ENCODE results near the gene ADGRV1. TPM values are rescaled to one million over a fixed set of nuclear protein-coding genes. Genes with fewer than 3 reads are reported as not detected.
"Not testable (repeated sequence)": the region's sequence is repeated elsewhere in the genome, so short reads cannot be mapped to it uniquely, and the experiment has no call there.

The ADGRV1 gene
- total RNA-seq, 2 donors from 2014 or later, result 16.4 to 20.9 TPM

DNA sequence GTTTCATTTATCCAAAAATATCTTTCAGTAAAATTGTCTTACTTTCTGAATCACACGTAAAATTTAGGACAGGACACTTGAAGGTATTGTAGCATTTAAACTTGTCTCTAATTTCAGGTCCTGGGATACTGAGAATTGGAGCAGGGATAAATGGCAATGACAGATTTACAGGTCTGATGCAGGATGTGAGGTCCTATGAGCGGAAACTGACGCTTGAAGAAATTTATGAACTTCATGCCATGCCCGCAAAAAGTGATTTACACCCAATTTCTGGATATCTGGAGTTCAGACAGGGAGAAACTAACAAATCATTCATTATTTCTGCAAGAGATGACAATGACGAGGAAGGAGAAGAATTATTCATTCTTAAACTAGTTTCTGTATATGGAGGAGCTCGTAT lies 99.2 kb downstream of the ADGRV1 start:
- no peak for DNase-seq (ENCODE audit: low spot score)
- Histone ChIP-seq H3K4me1 (replicated peaks) (no peaks in the 10 kb centered on the region), H3K36me3 (no peaks in the 10 kb centered on the region), H3K4me3 (no peak overlapping the region), H3K9me3 (no peaks in the 10 kb centered on the region), H3K27ac (no peak overlapping the region), H3K27me3 (replicated peaks; ENCODE audit: insufficient read depth) (no peaks in the 10 kb centered on the region)
- intact Hi-C loops (cut with DNase I), result no loop called here
- TF ChIP-seq POLR2AphosphoS5 (IDR thresholded peaks at IDR 0.05) (no peak), POLR2A (IDR thresholded peaks at IDR 0.05) (no peak)
- TF ChIP-seq, protein P1, sequence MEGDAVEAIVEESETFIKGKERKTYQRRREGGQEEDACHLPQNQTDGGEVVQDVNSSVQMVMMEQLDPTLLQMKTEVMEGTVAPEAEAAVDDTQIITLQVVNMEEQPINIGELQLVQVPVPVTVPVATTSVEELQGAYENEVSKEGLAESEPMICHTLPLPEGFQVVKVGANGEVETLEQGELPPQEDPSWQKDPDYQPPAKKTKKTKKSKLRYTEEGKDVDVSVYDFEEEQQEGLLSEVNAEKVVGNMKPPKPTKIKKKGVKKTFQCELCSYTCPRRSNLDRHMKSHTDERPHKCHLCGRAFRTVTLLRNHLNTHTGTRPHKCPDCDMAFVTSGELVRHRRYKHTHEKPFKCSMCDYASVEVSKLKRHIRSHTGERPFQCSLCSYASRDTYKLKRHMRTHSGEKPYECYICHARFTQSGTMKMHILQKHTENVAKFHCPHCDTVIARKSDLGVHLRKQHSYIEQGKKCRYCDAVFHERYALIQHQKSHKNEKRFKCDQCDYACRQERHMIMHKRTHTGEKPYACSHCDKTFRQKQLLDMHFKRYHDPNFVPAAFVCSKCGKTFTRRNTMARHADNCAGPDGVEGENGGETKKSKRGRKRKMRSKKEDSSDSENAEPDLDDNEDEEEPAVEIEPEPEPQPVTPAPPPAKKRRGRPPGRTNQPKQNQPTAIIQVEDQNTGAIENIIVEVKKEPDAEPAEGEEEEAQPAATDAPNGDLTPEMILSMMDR (IDR thresholded peaks at IDR 0.05), result no peak
- 79% methylated on average over 6 of the region's 6 CpGs for WGBS

DNA sequence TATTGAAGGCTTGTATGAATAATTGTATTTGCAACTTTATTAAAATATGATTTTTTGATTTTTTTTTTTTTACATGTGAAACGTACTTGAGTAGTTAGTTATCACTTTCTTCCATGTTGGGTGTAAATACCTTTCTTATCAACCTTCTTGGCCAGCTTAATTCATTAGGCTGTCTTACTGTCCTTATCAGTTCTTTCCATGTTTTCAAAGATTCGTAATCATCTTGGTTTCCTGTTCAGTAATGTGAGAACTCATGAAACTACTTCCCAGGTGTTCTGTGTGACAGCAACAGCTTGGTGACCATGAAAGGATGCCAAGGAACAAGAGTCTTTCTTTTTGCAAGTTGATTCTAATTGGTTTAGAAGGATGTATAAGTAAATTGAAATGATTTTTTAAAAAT lies 100.0 kb downstream of the ADGRV1 start:
- H3K4me1 ChIP-seq (replicated peaks), result no peaks in the 10 kb centered on the region
- no peaks in the 10 kb centered on the region for H3K27me3 ChIP-seq (replicated peaks; ENCODE audit: insufficient read depth)
- H3K27ac ChIP-seq, result no peak overlapping the region
- 61% methylated on average over 2 of the region's 2 CpGs for WGBS
- intact Hi-C loops (cut with DNase I), result no loop called here
- DNase-seq (ENCODE audit: low spot score), result no peak
- H3K9me3 ChIP-seq, result no peaks in the 10 kb centered on the region
- TF ChIP-seq POLR2AphosphoS5 (IDR thresholded peaks at IDR 0.05) (no peak), POLR2A (IDR thresholded peaks at IDR 0.05) (no peak)
- TF ChIP-seq, protein P1 (IDR thresholded peaks at IDR 0.05), result no peak
- H3K4me3 ChIP-seq, result no peak overlapping the region
- H3K36me3 ChIP-seq, result no peaks in the 10 kb centered on the region

- H3K27me3 ChIP-seq (replicated peaks; ENCODE audit: insufficient read depth); H3K36me3 ChIP-seq; H3K4me1 ChIP-seq (replicated peaks); H3K27ac ChIP-seq; H3K4me3 ChIP-seq; DNase-seq (ENCODE audit: low spot score); intact Hi-C loops (cut with DNase I); H3K9me3 ChIP-seq: not testable (repeated sequence)
- 70% methylated on average over 19 of the region's 21 CpGs for WGBS
Measured at GRCh38 chr5:90668079-90668565, 109.5 kb downstream of the ADGRV1 start.

- Histone ChIP-seq H3K36me3 (no peaks in the 10 kb centered on the region), H3K27me3 (replicated peaks; ENCODE audit: insufficient read depth) (no peaks in the 10 kb centered on the region), H3K4me3 (no peak overlapping the region), H3K4me1 (replicated peaks) (no peaks in the 10 kb centered on the region), H3K27ac (no peak overlapping the region), H3K9me3 (no peaks in the 10 kb centered on the region)
- no peak for DNase-seq (ENCODE audit: low spot score)
- TF ChIP-seq POLR2AphosphoS5 (IDR thresholded peaks at IDR 0.05), result no peak
- no peak for TF ChIP-seq POLR2A (IDR thresholded peaks at IDR 0.05)
- TF ChIP-seq, protein P1 (IDR thresholded peaks at IDR 0.05), result no peak
- intact Hi-C loops (cut with DNase I), result no loop called here
- WGBS, result 79% methylated on average over 8 of the region's 8 CpGs
Measured at GRCh38 chr5:90675222-90675621, 116.6 kb downstream of the ADGRV1 start.

GRCh38 chr5:90680921-90681563 lies 122.4 kb downstream of the ADGRV1 start:
- H3K27me3 ChIP-seq (replicated peaks; ENCODE audit: insufficient read depth), result no peaks in the 10 kb centered on the region
- H3K36me3 ChIP-seq, result no peaks in the 10 kb centered on the region
- intact Hi-C loops (cut with DNase I), result no loop called here
- no peak for DNase-seq (ENCODE audit: low spot score)
- no peak overlapping the region for H3K4me3 ChIP-seq
- H3K9me3 ChIP-seq, result no peaks in the 10 kb centered on the region
- WGBS, result 63% methylated on average over 4 of the region's 4 CpGs
- TF ChIP-seq POLR2AphosphoS5 (IDR thresholded peaks at IDR 0.05) (no peak), POLR2A (IDR thresholded peaks at IDR 0.05) (no peak)
- TF ChIP-seq, protein P1 (IDR thresholded peaks at IDR 0.05), result no peak
- no peaks in the 10 kb centered on the region for H3K4me1 ChIP-seq (replicated peaks)
- no peak overlapping the region for H3K27ac ChIP-seq

All from prostate gland (tissue), 2 donors.